ENCODE data around the gene MTUS2. TPM values are rescaled to one million over a fixed set of nuclear protein-coding genes. Genes with fewer than 3 reads are reported as not detected.

Gene MTUS2
- total RNA-seq, 1 experiment from 2014 or later = 6.6 TPM

GRCh38 chr13:29536853-29537252, 716.7 kb downstream of the MTUS2 start:
- no peaks in the 10 kb centered on the region for H3K27me3 ChIP-seq (ENCODE audit: low read length)
- DNase-seq = no peak
- H3K27ac ChIP-seq (ENCODE audit: low read length) = no peak overlapping the region
- H3K4me2 ChIP-seq (ENCODE audit: low read depth, low read length, poor library complexity, severe bottlenecking) = no peak overlapping the region
- H2AFZ ChIP-seq (ENCODE audit: low read length) = no peak overlapping the region
- H4K20me1 ChIP-seq (ENCODE audit: insufficient read depth, low read depth, low read length) = peaks cover 39% of the 10 kb centered on the region; the same call in 1 of the 2 replicates
- no peaks in the 10 kb centered on the region for H3K4me1 ChIP-seq (ENCODE audit: low read length)
- peaks cover 72% of the 10 kb centered on the region for H3K79me2 ChIP-seq (ENCODE audit: low read length)
- H3K4me3 ChIP-seq (ENCODE audit: low read length) = no peak overlapping the region
- H3K9ac ChIP-seq (ENCODE audit: low read length) = no peak overlapping the region
- H3K9me2 ChIP-seq (replicated peaks; ENCODE audit: insufficient read depth, low read length) = no peaks in the 10 kb centered on the region
- H3K9me3 ChIP-seq (ENCODE audit: low read length) = no peaks in the 10 kb centered on the region
- peaks cover 17% of the 10 kb centered on the region; the same call in 1 of the 2 replicates for H3K36me3 ChIP-seq (ENCODE audit: insufficient read depth, low read length)

GRCh38 chr13:29537736-29538651, 717.9 kb downstream of the MTUS2 start:
- Histone ChIP-seq H3K27ac (ENCODE audit: low read length) (no peak overlapping the region), H3K9me2 (replicated peaks; ENCODE audit: insufficient read depth, low read length) (no peaks in the 10 kb centered on the region), H3K79me2 (ENCODE audit: low read length) (peaks cover 78% of the 10 kb centered on the region), H3K4me2 (ENCODE audit: low read depth, low read length, poor library complexity, severe bottlenecking) (no peak overlapping the region), H3K36me3 (ENCODE audit: insufficient read depth, low read length) (peaks cover 17% of the 10 kb centered on the region; the same call in 1 of the 2 replicates), H3K9ac (ENCODE audit: low read length) (no peak overlapping the region), H4K20me1 (ENCODE audit: insufficient read depth, low read depth, low read length) (peaks cover 46% of the 10 kb centered on the region; the same call in 1 of the 2 replicates), H3K9me3 (ENCODE audit: low read length) (no peaks in the 10 kb centered on the region), H2AFZ (ENCODE audit: low read length) (no peak overlapping the region), H3K27me3 (ENCODE audit: low read length) (no peaks in the 10 kb centered on the region), H3K4me1 (ENCODE audit: low read length) (no peaks in the 10 kb centered on the region), H3K4me3 (ENCODE audit: low read length) (no peak overlapping the region)
- DNase-seq = no peak

- H3K79me2 ChIP-seq (ENCODE audit: low read length) = peaks cover 82% of the 10 kb centered on the region
- H2AFZ ChIP-seq (ENCODE audit: low read length) = no peak overlapping the region
- H3K27me3 ChIP-seq (ENCODE audit: low read length) = no peaks in the 10 kb centered on the region
- DNase-seq = no peak
- H3K4me3 ChIP-seq (ENCODE audit: low read length) = no peak overlapping the region
- H4K20me1 ChIP-seq (ENCODE audit: insufficient read depth, low read depth, low read length) = peaks cover 46% of the 10 kb centered on the region; the same call in 1 of the 2 replicates
- H3K36me3 ChIP-seq (ENCODE audit: insufficient read depth, low read length) = peaks cover 17% of the 10 kb centered on the region; the same call in 1 of the 2 replicates
- H3K4me1 ChIP-seq (ENCODE audit: low read length) = no peaks in the 10 kb centered on the region
- H3K9ac ChIP-seq (ENCODE audit: low read length) = no peak overlapping the region
- no peaks in the 10 kb centered on the region for H3K9me3 ChIP-seq (ENCODE audit: low read length)
- H3K27ac ChIP-seq (ENCODE audit: low read length) = no peak overlapping the region
- no peak overlapping the region for H3K4me2 ChIP-seq (ENCODE audit: low read depth, low read length, poor library complexity, severe bottlenecking)
- no peaks in the 10 kb centered on the region for H3K9me2 ChIP-seq (replicated peaks; ENCODE audit: insufficient read depth, low read length)
These were observed 718.5 kb downstream of the MTUS2 start for GRCh38 chr13:29538652-29539040.

- no peaks in the 10 kb centered on the region for H3K4me1 ChIP-seq (ENCODE audit: low read length)
- no peak overlapping the region for H3K4me3 ChIP-seq (ENCODE audit: low read length)
- peaks cover 10% of the 10 kb centered on the region; the same call in 1 of the 2 replicates for H3K36me3 ChIP-seq (ENCODE audit: insufficient read depth, low read length)
- no peak overlapping the region for H3K9ac ChIP-seq (ENCODE audit: low read length)
- H3K79me2 ChIP-seq (ENCODE audit: low read length) = peaks cover 87% of the 10 kb centered on the region
- no peaks in the 10 kb centered on the region for H3K9me3 ChIP-seq (ENCODE audit: low read length)
- no peak overlapping the region for H2AFZ ChIP-seq (ENCODE audit: low read length)
- H3K4me2 ChIP-seq (ENCODE audit: low read depth, low read length, poor library complexity, severe bottlenecking) = no peak overlapping the region
- DNase-seq = no peak
- H4K20me1 ChIP-seq (ENCODE audit: insufficient read depth, low read depth, low read length) = peaks cover 46% of the 10 kb centered on the region; the same call in 1 of the 2 replicates
- no peak overlapping the region for H3K27ac ChIP-seq (ENCODE audit: low read length)
- no peaks in the 10 kb centered on the region for H3K9me2 ChIP-seq (replicated peaks; ENCODE audit: insufficient read depth, low read length)
- H3K27me3 ChIP-seq (ENCODE audit: low read length) = no peaks in the 10 kb centered on the region
These were observed 719.7 kb downstream of the MTUS2 start for GRCh38 chr13:29539856-29540255.

- Histone ChIP-seq H3K27ac (ENCODE audit: low read length) (no peak overlapping the region), H4K20me1 (ENCODE audit: insufficient read depth, low read depth, low read length) (peaks cover 46% of the 10 kb centered on the region; the same call in 1 of the 2 replicates), H3K9ac (ENCODE audit: low read length) (no peak overlapping the region), H3K9me3 (ENCODE audit: low read length) (no peaks in the 10 kb centered on the region), H3K79me2 (ENCODE audit: low read length) (peaks cover 92% of the 10 kb centered on the region), H3K9me2 (replicated peaks; ENCODE audit: insufficient read depth, low read length) (no peaks in the 10 kb centered on the region), H3K4me3 (ENCODE audit: low read length) (no peak overlapping the region), H3K4me2 (ENCODE audit: low read depth, low read length, poor library complexity, severe bottlenecking) (no peak overlapping the region), H2AFZ (ENCODE audit: low read length) (no peak overlapping the region), H3K4me1 (ENCODE audit: low read length) (no peaks in the 10 kb centered on the region), H3K36me3 (ENCODE audit: insufficient read depth, low read length) (peaks cover 8% of the 10 kb centered on the region; the same call in 1 of the 2 replicates), H3K27me3 (ENCODE audit: low read length) (no peaks in the 10 kb centered on the region)
- no peak for DNase-seq
These were observed 720.2 kb downstream of the MTUS2 start for GRCh38 chr13:29540334-29540733.

GRCh38 chr13:29540799-29541198, 720.7 kb downstream of the MTUS2 start:
- no peak for DNase-seq
- Histone ChIP-seq H3K79me2 (ENCODE audit: low read length) (peaks cover 97% of the 10 kb centered on the region), H3K27me3 (ENCODE audit: low read length) (no peaks in the 10 kb centered on the region), H3K4me1 (ENCODE audit: low read length) (no peaks in the 10 kb centered on the region), H3K9me3 (ENCODE audit: low read length) (no peaks in the 10 kb centered on the region), H2AFZ (ENCODE audit: low read length) (no peak overlapping the region), H3K9me2 (replicated peaks; ENCODE audit: insufficient read depth, low read length) (no peaks in the 10 kb centered on the region), H3K27ac (ENCODE audit: low read length) (no peak overlapping the region), H3K36me3 (ENCODE audit: insufficient read depth, low read length) (0 out of 2 replicates have a peak, but pooled peaks cover 8% of the 10 kb centered on the region), H3K9ac (ENCODE audit: low read length) (no peak overlapping the region), H3K4me3 (ENCODE audit: low read length) (no peak overlapping the region), H4K20me1 (ENCODE audit: insufficient read depth, low read depth, low read length) (peaks cover 47% of the 10 kb centered on the region; the same call in 1 of the 2 replicates), H3K4me2 (ENCODE audit: low read depth, low read length, poor library complexity, severe bottlenecking) (no peak overlapping the region)

GRCh38 chr13:29541400-29541799, 721.3 kb downstream of the MTUS2 start:
- Histone ChIP-seq H2AFZ (ENCODE audit: low read length) (no peak overlapping the region), H4K20me1 (ENCODE audit: insufficient read depth, low read depth, low read length) (peaks cover 50% of the 10 kb centered on the region; the same call in 1 of the 2 replicates), H3K4me1 (ENCODE audit: low read length) (no peaks in the 10 kb centered on the region), H3K79me2 (ENCODE audit: low read length) (peaks cover 97% of the 10 kb centered on the region), H3K9me2 (replicated peaks; ENCODE audit: insufficient read depth, low read length) (no peaks in the 10 kb centered on the region), H3K27ac (ENCODE audit: low read length) (no peak overlapping the region), H3K4me3 (ENCODE audit: low read length) (no peak overlapping the region), H3K9me3 (ENCODE audit: low read length) (no peaks in the 10 kb centered on the region), H3K27me3 (ENCODE audit: low read length) (no peaks in the 10 kb centered on the region), H3K9ac (ENCODE audit: low read length) (no peak overlapping the region), H3K4me2 (ENCODE audit: low read depth, low read length, poor library complexity, severe bottlenecking) (no peak overlapping the region), H3K36me3 (ENCODE audit: insufficient read depth, low read length) (0 out of 2 replicates have a peak, but pooled peaks cover 2% of the 10 kb centered on the region)
- DNase-seq = no peak

GRCh38 chr13:29542381-29542780, 722.2 kb downstream of the MTUS2 start:
- H3K9ac ChIP-seq (ENCODE audit: low read length) = no peak overlapping the region
- H3K4me3 ChIP-seq (ENCODE audit: low read length) = no peak overlapping the region
- peaks cover 44% of the 10 kb centered on the region; the same call in 1 of the 2 replicates for H4K20me1 ChIP-seq (ENCODE audit: insufficient read depth, low read depth, low read length)
- no peaks in the 10 kb centered on the region for H3K4me1 ChIP-seq (ENCODE audit: low read length)
- no peaks in the 10 kb centered on the region for H3K36me3 ChIP-seq (ENCODE audit: insufficient read depth, low read length)
- H3K4me2 ChIP-seq (ENCODE audit: low read depth, low read length, poor library complexity, severe bottlenecking) = no peak overlapping the region
- H3K27ac ChIP-seq (ENCODE audit: low read length) = no peak overlapping the region
- no peak overlapping the region for H2AFZ ChIP-seq (ENCODE audit: low read length)
- no peaks in the 10 kb centered on the region for H3K9me3 ChIP-seq (ENCODE audit: low read length)
- H3K79me2 ChIP-seq (ENCODE audit: low read length) = peaks cover 99% of the 10 kb centered on the region
- no peak for DNase-seq
- H3K9me2 ChIP-seq (replicated peaks; ENCODE audit: insufficient read depth, low read length) = no peaks in the 10 kb centered on the region
- no peaks in the 10 kb centered on the region for H3K27me3 ChIP-seq (ENCODE audit: low read length)

All from Karpas-422 (cell line).